ENCODE results near the gene P2RX1. TPM values are rescaled to one million over a fixed set of nuclear protein-coding genes. Genes with fewer than 3 reads are reported as not detected.

P2RX1 gene
- total RNA-seq, result 1 to 10 TPM; 2.5 to 4.9 (median 3.5) TPM
- long read RNA-seq, donor 1, partial matches to known transcripts, result 0 of 7 reads
- long read RNA-seq, donor 1, other reads (novel, unspliced or antisense), result 4 of 7 reads
- long read RNA-seq, donor 2, partial matches to known transcripts, result 0 of 6 reads
- long read RNA-seq, donor 2, other reads (novel, unspliced or antisense), result 3 of 6 reads

DNA sequence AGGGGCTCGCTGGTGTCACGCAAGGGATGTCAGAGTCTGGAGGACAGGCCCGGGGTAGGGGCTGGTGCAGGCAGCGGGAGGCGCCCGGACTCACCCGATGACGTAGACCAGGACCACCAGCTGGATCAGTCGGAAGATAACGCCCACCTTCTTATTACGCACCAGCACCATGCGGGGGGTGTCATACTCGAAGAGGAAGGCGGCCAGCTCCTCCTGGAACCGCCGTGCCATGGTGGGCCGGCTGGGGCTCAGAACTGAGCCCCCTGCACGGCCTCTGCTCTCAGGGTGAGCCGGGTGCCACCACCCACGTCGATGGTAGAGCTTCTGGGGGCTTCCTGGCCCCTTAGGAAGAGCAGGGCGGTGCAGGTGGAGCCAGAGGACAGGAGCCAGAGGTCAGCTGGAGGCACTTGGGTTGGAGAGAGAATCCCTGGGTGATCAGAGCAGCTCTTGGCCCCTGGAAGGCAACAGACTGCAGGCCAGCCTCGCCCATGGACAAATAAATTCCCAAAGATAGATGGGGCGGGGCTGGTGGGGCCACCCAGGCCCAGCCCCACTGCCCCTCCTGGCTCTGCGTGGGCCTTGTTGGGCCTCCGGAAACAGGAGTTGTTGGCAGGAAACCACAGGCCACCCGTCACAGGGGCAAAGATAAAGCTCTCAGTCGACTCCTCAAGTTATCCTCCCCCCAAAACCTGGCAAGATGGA lies at the start of gene P2RX1:
TSS of gene P2RX1 (minus strand) at position 471 of the 702 bp plus-strand sequence. CDS start at position 231, 240 bp downstream.
- no peaks in the 10 kb centered on the region for H3K36me3 ChIP-seq (ENCODE audit: low read depth)
- H3K4me3 ChIP-seq, result no peak within 1 kb of the TSS
- peaks cover 28% of the 10 kb centered on the region for H3K4me1 ChIP-seq (ENCODE audit: low read depth)
- DNase-seq (peak; percentile 67 to 79 (median 72)), ATAC-seq (peak; percentile 54)
- intact Hi-C loops (cut with DNase I, micrococcal nuclease), result loop anchor here (10.0 kb wide), 1 partner anchor 51 kb away; no protein-coding TSS in a partner anchor
- no peaks in the 10 kb centered on the region for H3K9me3 ChIP-seq
- TF ChIP-seq, protein P1, sequence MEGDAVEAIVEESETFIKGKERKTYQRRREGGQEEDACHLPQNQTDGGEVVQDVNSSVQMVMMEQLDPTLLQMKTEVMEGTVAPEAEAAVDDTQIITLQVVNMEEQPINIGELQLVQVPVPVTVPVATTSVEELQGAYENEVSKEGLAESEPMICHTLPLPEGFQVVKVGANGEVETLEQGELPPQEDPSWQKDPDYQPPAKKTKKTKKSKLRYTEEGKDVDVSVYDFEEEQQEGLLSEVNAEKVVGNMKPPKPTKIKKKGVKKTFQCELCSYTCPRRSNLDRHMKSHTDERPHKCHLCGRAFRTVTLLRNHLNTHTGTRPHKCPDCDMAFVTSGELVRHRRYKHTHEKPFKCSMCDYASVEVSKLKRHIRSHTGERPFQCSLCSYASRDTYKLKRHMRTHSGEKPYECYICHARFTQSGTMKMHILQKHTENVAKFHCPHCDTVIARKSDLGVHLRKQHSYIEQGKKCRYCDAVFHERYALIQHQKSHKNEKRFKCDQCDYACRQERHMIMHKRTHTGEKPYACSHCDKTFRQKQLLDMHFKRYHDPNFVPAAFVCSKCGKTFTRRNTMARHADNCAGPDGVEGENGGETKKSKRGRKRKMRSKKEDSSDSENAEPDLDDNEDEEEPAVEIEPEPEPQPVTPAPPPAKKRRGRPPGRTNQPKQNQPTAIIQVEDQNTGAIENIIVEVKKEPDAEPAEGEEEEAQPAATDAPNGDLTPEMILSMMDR (IDR thresholded peaks at IDR 0.05), result no peak

DNA sequence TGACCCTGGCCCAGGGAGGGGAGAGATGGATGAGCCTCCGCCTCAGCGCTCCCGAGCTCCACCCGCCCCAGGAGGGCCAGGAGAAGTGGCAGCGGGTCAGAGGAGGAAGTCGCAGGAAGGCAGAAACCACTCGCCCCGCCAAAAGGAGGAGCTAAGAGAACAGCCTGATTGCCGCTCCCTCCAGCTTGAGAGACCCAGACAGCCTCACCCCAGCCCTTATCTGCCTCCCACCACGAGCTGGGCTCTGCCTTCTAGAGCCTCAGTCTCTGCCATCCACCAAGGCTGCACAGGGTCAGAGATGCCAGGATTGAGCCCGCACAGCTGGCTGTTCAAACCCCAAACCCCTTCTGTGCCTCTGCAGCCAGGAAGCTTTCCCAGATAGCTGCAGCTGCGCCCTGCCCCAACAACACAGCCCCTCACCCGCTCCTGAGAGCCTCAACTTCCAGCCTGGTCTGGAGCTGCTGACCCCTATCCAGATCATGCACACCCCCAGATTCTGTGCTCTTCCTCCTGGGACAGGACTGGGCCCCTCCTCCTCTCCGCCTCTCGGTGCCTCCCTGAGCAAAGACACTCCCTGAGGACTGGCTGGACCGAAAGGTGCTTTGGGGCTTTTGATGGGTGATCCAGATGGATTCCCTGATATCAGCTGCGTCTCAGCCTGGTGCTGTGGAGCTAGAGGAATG lies 49.0 kb upstream of the P2RX1 start:
- DNase-seq, result peak; percentile 91 to 93 (median 91)
- TF ChIP-seq, protein P1 (IDR thresholded peaks at IDR 0.05), result no peak
- no peaks in the 10 kb centered on the region for H3K36me3 ChIP-seq (ENCODE audit: low read depth)
- intact Hi-C loops (cut with DNase I, micrococcal nuclease), result no loop called here
- H3K4me3 ChIP-seq, result no peak overlapping the region
- H3K9me3 ChIP-seq, result no peaks in the 10 kb centered on the region
- peaks cover 53% of the 10 kb centered on the region for H3K4me1 ChIP-seq (ENCODE audit: low read depth)
- ATAC-seq, result peak; percentile 68

DNA sequence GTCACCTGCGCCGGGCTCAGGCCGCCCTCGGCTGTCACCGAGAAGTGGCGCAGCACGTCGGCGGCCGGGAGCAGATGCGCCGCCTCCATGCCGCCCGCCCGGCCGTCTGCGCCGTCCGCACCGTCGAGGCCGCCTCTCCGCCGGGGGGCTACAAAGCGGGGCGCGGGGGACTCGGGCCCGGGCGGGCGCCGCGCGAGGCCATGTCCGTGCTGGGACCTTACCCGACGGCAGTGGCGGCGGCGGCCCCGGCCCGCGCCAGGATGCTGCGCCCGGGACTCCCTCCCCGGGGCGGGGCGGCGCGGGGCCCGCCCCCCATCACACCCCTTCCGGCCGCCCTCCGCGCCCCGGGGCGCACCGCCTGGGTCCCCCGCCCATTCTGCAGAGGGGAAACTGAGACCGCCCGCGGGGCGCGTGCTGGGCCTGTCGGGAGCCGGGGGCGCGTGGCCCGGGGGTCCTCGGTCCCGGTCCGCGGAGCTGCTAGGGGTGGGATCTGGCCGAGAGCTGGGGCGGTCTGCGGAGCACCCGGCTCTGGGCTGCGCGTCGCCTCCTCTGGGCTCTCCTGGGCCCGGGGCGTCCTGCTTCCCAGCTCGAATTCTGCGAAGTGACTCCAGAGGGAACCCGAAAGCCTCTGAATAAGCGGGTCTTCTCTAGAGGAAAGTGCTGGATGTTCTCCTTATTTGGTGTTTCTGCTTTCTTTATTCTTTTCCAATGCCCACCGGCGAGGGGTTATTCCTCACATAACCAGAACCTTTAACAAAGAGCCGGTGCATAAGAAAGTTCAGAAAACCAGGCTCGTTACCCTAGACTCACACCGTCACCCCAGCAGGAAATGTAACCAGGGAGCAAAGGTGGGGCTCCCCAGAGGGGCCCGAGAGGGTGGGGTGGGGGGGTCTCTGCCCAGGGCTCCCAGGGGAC lies 48.2 kb upstream of the P2RX1 start, which contains the start of gene ATP2A3:
TSS of gene ATP2A3 (minus strand) at position 235 of the 915 bp plus-strand sequence. CDS start at position 89, 146 bp downstream.
- Histone ChIP-seq H3K9me3 (no peaks in the 10 kb centered on the region), H3K4me1 (ENCODE audit: low read depth) (peaks cover 61% of the 10 kb centered on the region), H3K36me3 (ENCODE audit: low read depth) (no peaks in the 10 kb centered on the region), H3K4me3 (peak within 1 kb of the TSS; percentile 50)
- DNase-seq, result peak; percentile 81 to 88 (median 86)
- peak; percentile 61 for ATAC-seq
- intact Hi-C loops (cut with DNase I, micrococcal nuclease), result no loop called here
- TF ChIP-seq, protein P1 (IDR thresholded peaks at IDR 0.05), result no peak

DNA sequence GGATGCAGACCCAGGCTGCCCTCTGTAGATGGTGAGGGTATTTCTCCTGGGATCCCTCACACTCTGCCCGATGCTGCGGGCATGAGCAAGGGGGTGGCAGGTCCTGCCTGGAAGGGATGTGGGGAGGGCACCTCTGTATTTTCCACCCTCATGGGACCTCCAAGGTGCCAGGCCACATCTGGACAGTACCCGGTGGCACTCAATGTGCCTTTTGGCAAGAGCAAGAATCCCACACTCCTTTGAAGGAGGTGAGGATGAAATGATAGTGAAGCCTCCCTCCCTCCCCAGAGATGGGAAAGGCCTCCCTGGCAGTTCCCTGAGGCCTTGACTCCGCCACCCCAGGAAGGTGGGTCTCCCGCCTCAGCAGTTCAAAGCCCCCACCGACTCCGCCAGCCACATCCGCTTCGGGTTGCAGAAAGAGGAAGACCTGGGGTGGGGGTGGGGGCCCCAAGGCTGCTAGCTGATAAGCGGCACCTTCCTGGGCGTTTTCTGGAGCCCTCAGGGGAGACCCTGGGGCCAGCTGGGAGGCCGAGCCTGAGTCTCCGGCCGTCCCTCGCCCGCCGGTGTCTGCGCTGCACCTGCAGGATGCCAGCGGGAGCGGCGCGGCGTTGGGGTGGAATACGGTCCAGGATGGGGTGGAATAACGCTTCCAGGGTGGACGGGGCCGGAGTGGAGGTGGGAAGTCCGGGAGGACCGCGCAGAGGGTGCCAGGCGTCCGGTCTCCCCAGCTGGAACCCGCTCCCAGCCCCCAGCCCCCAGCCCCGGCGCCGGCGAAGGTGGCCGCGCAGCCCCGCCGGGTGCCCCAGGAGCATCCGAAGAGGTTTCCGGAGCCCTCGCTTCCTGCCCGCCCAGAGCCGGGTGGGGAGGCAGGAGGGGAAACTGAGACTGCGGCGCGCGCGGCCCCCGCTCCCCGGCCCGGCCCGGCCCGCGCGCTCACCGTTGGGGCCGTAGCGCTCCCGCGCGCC lies 47.3 kb upstream of the P2RX1 start:
- DNase-seq, result peak; percentile 71 to 91 (median 75)
- intact Hi-C loops (cut with DNase I, micrococcal nuclease), result no loop called here
- no peaks in the 10 kb centered on the region for H3K36me3 ChIP-seq (ENCODE audit: low read depth)
- H3K4me3 ChIP-seq, result peak overlapping the region; percentile 50
- peaks cover 68% of the 10 kb centered on the region for H3K4me1 ChIP-seq (ENCODE audit: low read depth)
- TF ChIP-seq, protein P1 (IDR thresholded peaks at IDR 0.05), result no peak
- H3K9me3 ChIP-seq, result no peaks in the 10 kb centered on the region
- ATAC-seq, result peak; percentile 0
